ENCODE data around the gene SUN1.

Gene SUN1

GRCh38 chr7:884191-885003 is 52.1 kb downstream of the SUN1 start:
- TF ChIP-seq FOXP2 (optimal IDR thresholded peaks at IDR 0.05; ENCODE audit: borderline replicate concordance, extremely low read depth, extremely low read length, insufficient read depth) (no peak), SIN3A (IDR thresholded peaks at IDR 0.05; ENCODE audit: borderline replicate concordance, insufficient read depth, low read length) (no peak), REST (IDR thresholded peaks at IDR 0.05; ENCODE audit: insufficient read depth in 1 of 2, low read depth in 2 of 2, low read length in 2 of 2) (no peak), POLR2AphosphoS5 (IDR thresholded peaks at IDR 0.05; ENCODE audit: low read depth, low read length) (no peak), TAF1 (IDR thresholded peaks at IDR 0.05; ENCODE audit: borderline replicate concordance, insufficient read depth, low read length) (no peak)

GRCh38 chr7:885261-885892 is 53.1 kb downstream of the SUN1 start:
- TF ChIP-seq POLR2AphosphoS5 (IDR thresholded peaks at IDR 0.05; ENCODE audit: low read depth, low read length) (no peak), REST (IDR thresholded peaks at IDR 0.05; ENCODE audit: insufficient read depth in 1 of 2, low read depth in 2 of 2, low read length in 2 of 2) (no peak), FOXP2 (optimal IDR thresholded peaks at IDR 0.05; ENCODE audit: borderline replicate concordance, extremely low read depth, extremely low read length, insufficient read depth) (no peak), SIN3A (IDR thresholded peaks at IDR 0.05; ENCODE audit: borderline replicate concordance, insufficient read depth, low read length) (no peak), TAF1 (IDR thresholded peaks at IDR 0.05; ENCODE audit: borderline replicate concordance, insufficient read depth, low read length) (no peak)

- TF ChIP-seq POLR2AphosphoS5 (IDR thresholded peaks at IDR 0.05; ENCODE audit: low read depth, low read length) (no peak), FOXP2 (optimal IDR thresholded peaks at IDR 0.05; ENCODE audit: borderline replicate concordance, extremely low read depth, extremely low read length, insufficient read depth) (no peak), SIN3A (IDR thresholded peaks at IDR 0.05; ENCODE audit: borderline replicate concordance, insufficient read depth, low read length) (no peak), REST (IDR thresholded peaks at IDR 0.05; ENCODE audit: insufficient read depth in 1 of 2, low read depth in 2 of 2, low read length in 2 of 2) (no peak), TAF1 (IDR thresholded peaks at IDR 0.05; ENCODE audit: borderline replicate concordance, insufficient read depth, low read length) (no peak)
These were observed 53.8 kb downstream of the SUN1 start for GRCh38 chr7:885893-886625.

GRCh38 chr7:886626-887487 is 54.6 kb downstream of the SUN1 start:
- TF ChIP-seq FOXP2 (optimal IDR thresholded peaks at IDR 0.05; ENCODE audit: borderline replicate concordance, extremely low read depth, extremely low read length, insufficient read depth) (no peak), TAF1 (IDR thresholded peaks at IDR 0.05; ENCODE audit: borderline replicate concordance, insufficient read depth, low read length) (no peak), REST (IDR thresholded peaks at IDR 0.05; ENCODE audit: insufficient read depth in 1 of 2, low read depth in 2 of 2, low read length in 2 of 2) (no peak), POLR2AphosphoS5 (IDR thresholded peaks at IDR 0.05; ENCODE audit: low read depth, low read length) (no peak), SIN3A (IDR thresholded peaks at IDR 0.05; ENCODE audit: borderline replicate concordance, insufficient read depth, low read length) (no peak)

All from PFSK-1 (cell line).